BE2C (cell line): ENCODE data around the gene NBAS.

Experiments
- DNase-seq: peaks from one replicate; pipeline ENCODE4 v3.0.0-alpha.2; 2020
- H3K27me3 ChIP-seq: fragments of 250-450 bp; sonication (Bioruptor Pico); 2 replicates; pipeline ENCODE4 v1.5.1; 2020; ENCODE audit warnings: mild to moderate bottlenecking
- H3K36me3 ChIP-seq: fragments of 250-450 bp; sonication (Bioruptor Pico); 2 replicates; pipeline ENCODE4 v1.5.1; 2020; ENCODE audit warnings: mild to moderate bottlenecking
- H3K4me1 ChIP-seq: fragments of 250-450 bp; sonication (Bioruptor Pico); 2 replicates; pipeline ENCODE4 v1.5.1; 2020
- H3K4me3 ChIP-seq: 2 replicates; pipeline ENCODE4 v1.5.1; 2011; ENCODE audit warnings: low read depth, low read length
- H3K9me3 ChIP-seq: fragments of 250-450 bp; sonication (Bioruptor Pico); 2 replicates; pipeline ENCODE4 v1.5.1; 2020
- TF ChIP-seq, protein P1 (sequence below): IDR thresholded peaks from 2 replicates; pipeline ENCODE4 v1.5.1; 2012; ENCODE audit warnings: mild to moderate bottlenecking, low read depth, low read length

The NBAS gene

GRCh38 chr2:15486770-15487169, 74.4 kb downstream of the NBAS start:
- H3K9me3 ChIP-seq, result no peaks in the 10 kb centered on the region
- DNase-seq, result no peak
- no peaks in the 10 kb centered on the region for H3K4me1 ChIP-seq
- H3K36me3 ChIP-seq, result peaks cover 5% of the 10 kb centered on the region
- H3K4me3 ChIP-seq, result no peak overlapping the region
- H3K27me3 ChIP-seq, result no peaks in the 10 kb centered on the region
- TF ChIP-seq, protein P1, sequence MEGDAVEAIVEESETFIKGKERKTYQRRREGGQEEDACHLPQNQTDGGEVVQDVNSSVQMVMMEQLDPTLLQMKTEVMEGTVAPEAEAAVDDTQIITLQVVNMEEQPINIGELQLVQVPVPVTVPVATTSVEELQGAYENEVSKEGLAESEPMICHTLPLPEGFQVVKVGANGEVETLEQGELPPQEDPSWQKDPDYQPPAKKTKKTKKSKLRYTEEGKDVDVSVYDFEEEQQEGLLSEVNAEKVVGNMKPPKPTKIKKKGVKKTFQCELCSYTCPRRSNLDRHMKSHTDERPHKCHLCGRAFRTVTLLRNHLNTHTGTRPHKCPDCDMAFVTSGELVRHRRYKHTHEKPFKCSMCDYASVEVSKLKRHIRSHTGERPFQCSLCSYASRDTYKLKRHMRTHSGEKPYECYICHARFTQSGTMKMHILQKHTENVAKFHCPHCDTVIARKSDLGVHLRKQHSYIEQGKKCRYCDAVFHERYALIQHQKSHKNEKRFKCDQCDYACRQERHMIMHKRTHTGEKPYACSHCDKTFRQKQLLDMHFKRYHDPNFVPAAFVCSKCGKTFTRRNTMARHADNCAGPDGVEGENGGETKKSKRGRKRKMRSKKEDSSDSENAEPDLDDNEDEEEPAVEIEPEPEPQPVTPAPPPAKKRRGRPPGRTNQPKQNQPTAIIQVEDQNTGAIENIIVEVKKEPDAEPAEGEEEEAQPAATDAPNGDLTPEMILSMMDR, result no peak

- no peaks in the 10 kb centered on the region for H3K4me1 ChIP-seq
- H3K4me3 ChIP-seq, result no peak overlapping the region
- no peak for DNase-seq
- peaks cover 9% of the 10 kb centered on the region for H3K36me3 ChIP-seq
- TF ChIP-seq, protein P1, result no peak
- H3K9me3 ChIP-seq, result no peaks in the 10 kb centered on the region
- no peaks in the 10 kb centered on the region for H3K27me3 ChIP-seq
Observed at GRCh38 chr2:15485949-15486348, 75.2 kb downstream of the NBAS start.

GRCh38 chr2:15481000-15481399, 80.1 kb downstream of the NBAS start:
- Histone ChIP-seq H3K9me3 (no peaks in the 10 kb centered on the region), H3K4me1 (no peaks in the 10 kb centered on the region), H3K36me3 (peaks cover 7% of the 10 kb centered on the region; the same call in 1 of the 2 replicates), H3K27me3 (no peaks in the 10 kb centered on the region), H3K4me3 (no peak overlapping the region)
- TF ChIP-seq, protein P1, result no peak
- no peak for DNase-seq

GRCh38 chr2:15480552-15480951, 80.6 kb downstream of the NBAS start:
- no peak for DNase-seq
- Histone ChIP-seq H3K27me3 (no peaks in the 10 kb centered on the region), H3K9me3 (no peaks in the 10 kb centered on the region), H3K4me3 (no peak overlapping the region), H3K36me3 (peaks cover 7% of the 10 kb centered on the region; the same call in 1 of the 2 replicates), H3K4me1 (no peaks in the 10 kb centered on the region)
- TF ChIP-seq, protein P1, result no peak

- TF ChIP-seq, protein P1, result no peak
- no peaks in the 10 kb centered on the region for H3K4me1 ChIP-seq
- no peaks in the 10 kb centered on the region for H3K27me3 ChIP-seq
- H3K4me3 ChIP-seq, result no peak overlapping the region
- no peak for DNase-seq
- H3K36me3 ChIP-seq, result peaks cover 8% of the 10 kb centered on the region; the same call in 1 of the 2 replicates
- H3K9me3 ChIP-seq, result no peaks in the 10 kb centered on the region
Observed at GRCh38 chr2:15472876-15473275, 88.3 kb downstream of the NBAS start.

GRCh38 chr2:15472133-15472532, 89.0 kb downstream of the NBAS start:
- no peak for DNase-seq
- H3K27me3 ChIP-seq, result no peaks in the 10 kb centered on the region
- no peak overlapping the region for H3K4me3 ChIP-seq
- peaks cover 8% of the 10 kb centered on the region; the same call in 1 of the 2 replicates for H3K36me3 ChIP-seq
- no peaks in the 10 kb centered on the region for H3K9me3 ChIP-seq
- TF ChIP-seq, protein P1, result no peak
- H3K4me1 ChIP-seq, result no peaks in the 10 kb centered on the region
